Measurements from ENCODE around the gene TRMT44.
A peak's percentile ranks its signal among the peaks of the same experiment; 100 is the strongest.

TRMT44 gene
- total RNA-seq: 18.1 to 46.4 (median 35.6) reads per million in 9 experiments

- peak within 1 kb of the TSS; percentile 90 to 94 for H3K4me3 Mint-ChIP-seq
- peak; percentile 92 for ATAC-seq (replicated peaks)
- peaks cover 24% of the 10 kb centered on the region for H3K36me3 Mint-ChIP-seq (ENCODE audit: insufficient read depth)
- H3K9me3 Mint-ChIP-seq: no peaks in the 10 kb centered on the region
- peak within 1 kb of the TSS; percentile 97 to 98 for H3K27ac Mint-ChIP-seq
- no peaks in the 10 kb centered on the region for H3K27me3 Mint-ChIP-seq
- peaks cover 60 to 64% of the 10 kb centered on the region in 2 donors for H3K4me1 Mint-ChIP-seq (ENCODE audit: low read depth in 2 of 2)
- peak; percentile 94 to 99 (median 99) for DNase-seq
These were observed at the start of gene TRMT44, which contains the start of gene ACOX3 for GRCh38 chr4:8440492-8441311. Gene TRMT44 (plus strand): TSS chr4:8440777. CDS start chr4:8440823, 46 bp downstream. Gene ACOX3 (minus strand): TSS chr4:8440723. CDS start chr4:8416521, 24,202 bp downstream.

GRCh38 chr4:8391071-8391470 is 49.5 kb upstream of the TRMT44 start:
- no peak for ATAC-seq (replicated peaks)
- no peak for DNase-seq
- Mint-ChIP-seq H3K4me3 (no peak overlapping the region), H3K36me3 (ENCODE audit: insufficient read depth) (peaks cover 12% of the 10 kb centered on the region), H3K9me3 (no peaks in the 10 kb centered on the region), H3K4me1 (ENCODE audit: low read depth in 2 of 2) (no peaks in the 10 kb centered on the region), H3K27ac (peak overlapping the region in 1 of 2 donors; percentile 20), H3K27me3 (no peaks in the 10 kb centered on the region)

- H3K27ac Mint-ChIP-seq: no peak overlapping the region
- H3K9me3 Mint-ChIP-seq: no peaks in the 10 kb centered on the region
- H3K36me3 Mint-ChIP-seq (ENCODE audit: insufficient read depth): peaks cover 6% of the 10 kb centered on the region
- DNase-seq: no peak
- H3K27me3 Mint-ChIP-seq: no peaks in the 10 kb centered on the region
- H3K4me1 Mint-ChIP-seq (ENCODE audit: low read depth in 2 of 2): no peaks in the 10 kb centered on the region
- no peak overlapping the region for H3K4me3 Mint-ChIP-seq
- ATAC-seq (replicated peaks): no peak
These were observed 48.6 kb upstream of the TRMT44 start for GRCh38 chr4:8391972-8392371.

- Mint-ChIP-seq H3K36me3 (ENCODE audit: insufficient read depth) (peaks cover 6% of the 10 kb centered on the region), H3K27me3 (no peaks in the 10 kb centered on the region), H3K4me1 (ENCODE audit: low read depth in 2 of 2) (no peaks in the 10 kb centered on the region), H3K4me3 (no peak overlapping the region), H3K27ac (no peak overlapping the region), H3K9me3 (no peaks in the 10 kb centered on the region)
- ATAC-seq (replicated peaks) (no peak), DNase-seq (no peak)
These were observed 47.9 kb upstream of the TRMT44 start for GRCh38 chr4:8392591-8393190.

- Mint-ChIP-seq H3K4me1 (ENCODE audit: low read depth in 2 of 2) (no peaks in the 10 kb centered on the region), H3K27me3 (no peaks in the 10 kb centered on the region), H3K36me3 (ENCODE audit: insufficient read depth) (peaks cover 6% of the 10 kb centered on the region), H3K4me3 (no peak overlapping the region), H3K9me3 (no peaks in the 10 kb centered on the region), H3K27ac (peak overlapping the region in 1 of 2 donors; percentile 17)
- no peak for ATAC-seq (replicated peaks)
- no peak for DNase-seq
These were observed 47.0 kb upstream of the TRMT44 start for GRCh38 chr4:8393593-8394038.

- Mint-ChIP-seq H3K9me3 (no peaks in the 10 kb centered on the region), H3K27me3 (no peaks in the 10 kb centered on the region), H3K36me3 (ENCODE audit: insufficient read depth) (peaks cover 9% of the 10 kb centered on the region), H3K4me3 (no peak overlapping the region), H3K4me1 (ENCODE audit: low read depth in 2 of 2) (no peaks in the 10 kb centered on the region), H3K27ac (peak overlapping the region in 1 of 2 donors; percentile 17)
- ATAC-seq (replicated peaks) (no peak), DNase-seq (no peak)
These were observed 46.5 kb upstream of the TRMT44 start for GRCh38 chr4:8394061-8394519.

- H3K27me3 Mint-ChIP-seq: no peaks in the 10 kb centered on the region
- no peaks in the 10 kb centered on the region for H3K4me1 Mint-ChIP-seq (ENCODE audit: low read depth in 2 of 2)
- DNase-seq: no peak
- no peak overlapping the region for H3K27ac Mint-ChIP-seq
- H3K9me3 Mint-ChIP-seq: no peaks in the 10 kb centered on the region
- H3K36me3 Mint-ChIP-seq (ENCODE audit: insufficient read depth): peaks cover 9% of the 10 kb centered on the region
- no peak for ATAC-seq (replicated peaks)
- no peak overlapping the region for H3K4me3 Mint-ChIP-seq
These were observed 45.8 kb upstream of the TRMT44 start for GRCh38 chr4:8394806-8395205.

- no peak overlapping the region for H3K27ac Mint-ChIP-seq
- no peak for DNase-seq
- H3K27me3 Mint-ChIP-seq: no peaks in the 10 kb centered on the region
- ATAC-seq (replicated peaks): no peak
- H3K9me3 Mint-ChIP-seq: no peaks in the 10 kb centered on the region
- H3K36me3 Mint-ChIP-seq (ENCODE audit: insufficient read depth): peaks cover 9% of the 10 kb centered on the region
- H3K4me3 Mint-ChIP-seq: no peak overlapping the region
- H3K4me1 Mint-ChIP-seq (ENCODE audit: low read depth in 2 of 2): no peaks in the 10 kb centered on the region
These were observed 44.9 kb upstream of the TRMT44 start for GRCh38 chr4:8395504-8396296.

- Mint-ChIP-seq H3K4me3 (no peak overlapping the region), H3K27me3 (no peaks in the 10 kb centered on the region), H3K9me3 (no peaks in the 10 kb centered on the region), H3K36me3 (ENCODE audit: insufficient read depth) (peaks cover 6% of the 10 kb centered on the region), H3K4me1 (ENCODE audit: low read depth in 2 of 2) (peaks cover 0 to 2% of the 10 kb centered on the region in 2 donors), H3K27ac (no peak overlapping the region)
- DNase-seq: no peak
- no peak for ATAC-seq (replicated peaks)
These were observed 43.7 kb upstream of the TRMT44 start for GRCh38 chr4:8396762-8397406.

GRCh38 chr4:8398347-8398746 is 42.2 kb upstream of the TRMT44 start:
- H3K27me3 Mint-ChIP-seq: no peaks in the 10 kb centered on the region
- peaks cover 0 to 2% of the 10 kb centered on the region in 2 donors for H3K4me1 Mint-ChIP-seq (ENCODE audit: low read depth in 2 of 2)
- no peak overlapping the region for H3K27ac Mint-ChIP-seq
- ATAC-seq (replicated peaks) (no peak), DNase-seq (no peak)
- H3K36me3 Mint-ChIP-seq (ENCODE audit: insufficient read depth): peaks cover 6% of the 10 kb centered on the region
- H3K4me3 Mint-ChIP-seq: no peak overlapping the region
- H3K9me3 Mint-ChIP-seq: no peaks in the 10 kb centered on the region

GRCh38 chr4:8399298-8399697 is 41.3 kb upstream of the TRMT44 start:
- no peak for ATAC-seq (replicated peaks)
- Mint-ChIP-seq H3K27ac (no peak overlapping the region), H3K9me3 (no peaks in the 10 kb centered on the region)

GRCh38 chr4:8400632-8401325 is 39.8 kb upstream of the TRMT44 start:
- DNase-seq (no peak), ATAC-seq (replicated peaks) (no peak)
- H3K27me3 Mint-ChIP-seq: no peaks in the 10 kb centered on the region
- peaks cover 0 to 5% of the 10 kb centered on the region in 2 donors for H3K4me1 Mint-ChIP-seq (ENCODE audit: low read depth in 2 of 2)
- peak overlapping the region in 1 of 2 donors; percentile 57 for H3K27ac Mint-ChIP-seq
- H3K4me3 Mint-ChIP-seq: no peak overlapping the region
- H3K9me3 Mint-ChIP-seq: no peaks in the 10 kb centered on the region
- peaks cover 14% of the 10 kb centered on the region for H3K36me3 Mint-ChIP-seq (ENCODE audit: insufficient read depth)

More at GRCh38 chr4:8399298-8399697, 41.3 kb upstream of the TRMT44 start:
- Mint-ChIP-seq H3K27me3 (no peaks in the 10 kb centered on the region), H3K4me3 (no peak overlapping the region), H3K4me1 (ENCODE audit: low read depth in 2 of 2) (peaks cover 0 to 5% of the 10 kb centered on the region in 2 donors), H3K36me3 (ENCODE audit: insufficient read depth) (peaks cover 6% of the 10 kb centered on the region)
- no peak for DNase-seq
